ENCODE data around the gene ATG7.
A peak's percentile ranks its signal among the peaks of the same experiment; 100 is the strongest.

Gene ATG7

GRCh38 chr3:11271986-11272904, at the start of gene ATG7:
TSS of gene ATG7 (plus strand) at chr3:11272397. CDS start at chr3:11298696, 26,299 bp downstream.
- no peak for TF ChIP-seq CTCF (IDR thresholded peaks at IDR 0.05; ENCODE audit: borderline replicate concordance, insufficient read depth, low read depth, low read length)

GRCh38 chr3:11224010-11224409, 48.2 kb upstream of the ATG7 start:
- no peak for TF ChIP-seq CTCF (IDR thresholded peaks at IDR 0.05; ENCODE audit: borderline replicate concordance, insufficient read depth, low read depth, low read length)
- no peak overlapping the region for H3K4me3 ChIP-seq (ENCODE audit: low read depth, low read length)

More at GRCh38 chr3:11271986-11272904, at the start of gene ATG7:
- H3K4me3 ChIP-seq (ENCODE audit: low read depth, low read length): peak within 1 kb of the TSS; percentile 82

GRCh38 chr3:11224870-11225229, 47.3 kb upstream of the ATG7 start:
- TF ChIP-seq CTCF (IDR thresholded peaks at IDR 0.05; ENCODE audit: borderline replicate concordance, insufficient read depth, low read depth, low read length): no peak
- no peak overlapping the region for H3K4me3 ChIP-seq (ENCODE audit: low read depth, low read length)

- no peak overlapping the region for H3K4me3 ChIP-seq (ENCODE audit: low read depth, low read length)
- TF ChIP-seq CTCF (IDR thresholded peaks at IDR 0.05; ENCODE audit: borderline replicate concordance, insufficient read depth, low read depth, low read length): no peak
These were observed 46.2 kb upstream of the ATG7 start for GRCh38 chr3:11226042-11226370.

- H3K4me3 ChIP-seq (ENCODE audit: low read depth, low read length): no peak overlapping the region
- no peak for TF ChIP-seq CTCF (IDR thresholded peaks at IDR 0.05; ENCODE audit: borderline replicate concordance, insufficient read depth, low read depth, low read length)
These were observed 44.2 kb upstream of the ATG7 start for GRCh38 chr3:11228041-11228440.

GRCh38 chr3:11230125-11230524, 42.1 kb upstream of the ATG7 start:
- TF ChIP-seq CTCF (IDR thresholded peaks at IDR 0.05; ENCODE audit: borderline replicate concordance, insufficient read depth, low read depth, low read length): no peak
- no peak overlapping the region for H3K4me3 ChIP-seq (ENCODE audit: low read depth, low read length)

GRCh38 chr3:11230832-11231231, 41.4 kb upstream of the ATG7 start:
- H3K4me3 ChIP-seq (ENCODE audit: low read depth, low read length): no peak overlapping the region
- TF ChIP-seq CTCF (IDR thresholded peaks at IDR 0.05; ENCODE audit: borderline replicate concordance, insufficient read depth, low read depth, low read length): no peak
